Endodermal cell (in vitro differentiated cells): ENCODE measurements around the gene TMEM258. TPM values are rescaled to one million over a fixed set of nuclear protein-coding genes. Genes with fewer than 3 reads are reported as not detected.

Experiments used
- DNase-seq: peaks from one replicate; pipeline ENCODE4 v3.0.0-alpha.2; 2017
- H3K27ac ChIP-seq: 2 replicates; pipeline ENCODE4 v1.5.1; 2013; ENCODE audit warnings: mild to moderate bottlenecking, low read depth, low read length, moderate library complexity
- H3K27me3 ChIP-seq: 2 replicates; pipeline ENCODE4 v1.6.1; 2013; ENCODE audit warnings: mild to moderate bottlenecking, low read length, moderate library complexity; ENCODE audit not compliant: insufficient read depth, control insufficient read depth, poor library complexity, severe bottlenecking
- H3K36me3 ChIP-seq: 2 replicates; pipeline ENCODE4 v1.7.0; 2013; ENCODE audit warnings: mild to moderate bottlenecking, low read length, moderate library complexity; ENCODE audit not compliant: control insufficient read depth, insufficient read depth
- H3K4me1 ChIP-seq: one replicate; pipeline ENCODE4 v1.7.0; 2013; ENCODE audit warnings: low read length; ENCODE audit not compliant: control insufficient read depth, insufficient read depth
- H3K4me3 ChIP-seq: 2 replicates; pipeline ENCODE4 v1.5.1; 2013; ENCODE audit warnings: mild to moderate bottlenecking, low read length, moderate library complexity
- H3K9ac ChIP-seq: 2 replicates; pipeline ENCODE4 v1.6.1; 2013; ENCODE audit warnings: mild to moderate bottlenecking, low read length, moderate library complexity; ENCODE audit not compliant: poor library complexity, severe bottlenecking; ENCODE audit errors: extremely low read depth
- H3K9me3 ChIP-seq: 2 replicates; pipeline ENCODE4 v1.6.1; 2013; ENCODE audit warnings: mild to moderate bottlenecking, low read length, moderate library complexity; ENCODE audit not compliant: control insufficient read depth
- H3K27ac Mint-ChIP-seq: 2 replicates; pipeline ENCODE4 v1.8.0; 2020; ENCODE audit warnings: mixed read lengths
- H3K27me3 Mint-ChIP-seq: 2 replicates; pipeline ENCODE4 v1.8.0; 2021; ENCODE audit warnings: mild to moderate bottlenecking, mixed read lengths; ENCODE audit not compliant: insufficient read depth
- H3K36me3 Mint-ChIP-seq: 2 replicates; pipeline ENCODE4 v1.8.0; 2020; ENCODE audit warnings: low read depth, mixed read lengths
- H3K4me1 Mint-ChIP-seq: 2 replicates; pipeline ENCODE4 v1.8.0; 2020; ENCODE audit warnings: mixed read lengths
- H3K4me3 Mint-ChIP-seq: 2 replicates; pipeline ENCODE4 v1.8.0; 2020; ENCODE audit warnings: mild to moderate bottlenecking, moderate library complexity, mixed read lengths
- H3K9me3 Mint-ChIP-seq: 2 replicates; pipeline ENCODE4 v1.8.0; 2020; ENCODE audit warnings: mild to moderate bottlenecking, mixed read lengths
- WGBS, 2 experiments: methylation state at CpG; one replicate each; pipeline versions ENCODE4 v1.1.5 to v1.1.7; 2013; ENCODE audit warnings: missing lambda C conversion rate in 2 of 2, mixed read lengths in 1 of 2; ENCODE audit not compliant: insufficient coverage in 1 of 2, insufficient read length in 1 of 2; 5-methylcytosine and 5-hydroxymethylcytosine counted together
- total RNA-seq, 2 donors: library from RNA; stranded (reverse); fragmentation: NEBNext Ultra II Directional in 1 of 2; extraction: Animal tissue kit (Norgen Biotek cat#: 25700) in 1 of 2; gene quantifications; 2 replicates in 1 of 2; 3 replicates in 1 of 2; pipeline ENCODE4 v1.2.1, GENCODE V29; 2021
- TF ChIP-seq, protein P1 (sequence below): fragments of 200-600 bp; sonication (generic); conservative IDR thresholded peaks from 2 replicates; pipeline ENCODE4 v1.5.0; 2021; ENCODE audit warnings: antibody characterized with exemption, mild to moderate bottlenecking

The TMEM258 gene
- total RNA-seq, 2 donors from 2014 or later, result 174 to 180 TPM

DNA sequence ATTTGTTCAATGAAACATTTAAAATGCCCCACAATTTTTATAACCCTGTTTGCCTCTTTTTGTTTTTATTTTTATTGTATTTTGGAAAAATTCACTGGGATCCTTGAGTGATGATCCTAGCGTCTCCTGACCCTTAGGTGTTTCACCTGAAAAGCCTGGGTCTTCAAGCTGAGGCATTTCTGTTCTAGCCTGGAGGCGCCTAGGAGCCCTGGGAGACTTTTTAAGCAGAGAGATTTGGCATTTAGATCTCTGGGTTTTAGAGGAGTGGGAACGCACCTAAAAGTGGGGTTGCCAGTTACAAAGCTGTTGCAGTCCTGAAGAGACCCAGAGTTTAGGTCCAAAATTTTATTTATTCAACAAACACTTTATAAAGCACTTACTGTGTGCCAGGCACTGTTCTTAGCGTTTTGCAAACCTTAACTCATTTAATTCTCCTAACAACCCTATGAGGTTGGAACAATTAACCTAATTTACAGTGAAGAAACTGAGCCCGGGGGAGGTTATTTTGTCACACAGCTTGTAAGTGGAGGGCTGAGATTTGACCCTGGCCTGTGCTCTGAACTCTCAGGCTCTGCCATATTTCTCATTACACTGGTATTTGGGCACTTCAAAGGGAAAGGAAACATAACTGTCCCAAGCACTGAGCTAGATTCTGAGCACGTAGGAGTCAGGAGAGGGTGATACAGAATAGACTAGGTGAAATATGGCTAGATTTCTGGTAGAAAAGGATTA is 25.2 kb upstream of the TMEM258 start:
- Histone ChIP-seq H3K36me3 (peaks cover 13% of the 10 kb centered on the region), H3K4me1 (no peaks in the 10 kb centered on the region), H3K27me3 (no peaks in the 10 kb centered on the region), H3K27ac (peak overlapping the region; percentile 73), H3K4me3 (peak overlapping the region; percentile 92), H3K9me3 (no peaks in the 10 kb centered on the region), H3K9ac (peak overlapping the region; percentile 45)
- 57 to 70% methylated on average over 4 to 6 of the region's 6 CpGs for WGBS, 2 experiments
- H3K4me1 Mint-ChIP-seq, result peaks cover 11% of the 10 kb centered on the region
- DNase-seq, result no peak
- H3K9me3 Mint-ChIP-seq, result peaks cover 4% of the 10 kb centered on the region
- TF ChIP-seq, protein P1, sequence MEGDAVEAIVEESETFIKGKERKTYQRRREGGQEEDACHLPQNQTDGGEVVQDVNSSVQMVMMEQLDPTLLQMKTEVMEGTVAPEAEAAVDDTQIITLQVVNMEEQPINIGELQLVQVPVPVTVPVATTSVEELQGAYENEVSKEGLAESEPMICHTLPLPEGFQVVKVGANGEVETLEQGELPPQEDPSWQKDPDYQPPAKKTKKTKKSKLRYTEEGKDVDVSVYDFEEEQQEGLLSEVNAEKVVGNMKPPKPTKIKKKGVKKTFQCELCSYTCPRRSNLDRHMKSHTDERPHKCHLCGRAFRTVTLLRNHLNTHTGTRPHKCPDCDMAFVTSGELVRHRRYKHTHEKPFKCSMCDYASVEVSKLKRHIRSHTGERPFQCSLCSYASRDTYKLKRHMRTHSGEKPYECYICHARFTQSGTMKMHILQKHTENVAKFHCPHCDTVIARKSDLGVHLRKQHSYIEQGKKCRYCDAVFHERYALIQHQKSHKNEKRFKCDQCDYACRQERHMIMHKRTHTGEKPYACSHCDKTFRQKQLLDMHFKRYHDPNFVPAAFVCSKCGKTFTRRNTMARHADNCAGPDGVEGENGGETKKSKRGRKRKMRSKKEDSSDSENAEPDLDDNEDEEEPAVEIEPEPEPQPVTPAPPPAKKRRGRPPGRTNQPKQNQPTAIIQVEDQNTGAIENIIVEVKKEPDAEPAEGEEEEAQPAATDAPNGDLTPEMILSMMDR, result no peak
- peak overlapping the region; percentile 92 for H3K27ac Mint-ChIP-seq
- peak overlapping the region; percentile 95 for H3K4me3 Mint-ChIP-seq
- peaks cover 18% of the 10 kb centered on the region for H3K36me3 Mint-ChIP-seq
- no peaks in the 10 kb centered on the region for H3K27me3 Mint-ChIP-seq

DNA sequence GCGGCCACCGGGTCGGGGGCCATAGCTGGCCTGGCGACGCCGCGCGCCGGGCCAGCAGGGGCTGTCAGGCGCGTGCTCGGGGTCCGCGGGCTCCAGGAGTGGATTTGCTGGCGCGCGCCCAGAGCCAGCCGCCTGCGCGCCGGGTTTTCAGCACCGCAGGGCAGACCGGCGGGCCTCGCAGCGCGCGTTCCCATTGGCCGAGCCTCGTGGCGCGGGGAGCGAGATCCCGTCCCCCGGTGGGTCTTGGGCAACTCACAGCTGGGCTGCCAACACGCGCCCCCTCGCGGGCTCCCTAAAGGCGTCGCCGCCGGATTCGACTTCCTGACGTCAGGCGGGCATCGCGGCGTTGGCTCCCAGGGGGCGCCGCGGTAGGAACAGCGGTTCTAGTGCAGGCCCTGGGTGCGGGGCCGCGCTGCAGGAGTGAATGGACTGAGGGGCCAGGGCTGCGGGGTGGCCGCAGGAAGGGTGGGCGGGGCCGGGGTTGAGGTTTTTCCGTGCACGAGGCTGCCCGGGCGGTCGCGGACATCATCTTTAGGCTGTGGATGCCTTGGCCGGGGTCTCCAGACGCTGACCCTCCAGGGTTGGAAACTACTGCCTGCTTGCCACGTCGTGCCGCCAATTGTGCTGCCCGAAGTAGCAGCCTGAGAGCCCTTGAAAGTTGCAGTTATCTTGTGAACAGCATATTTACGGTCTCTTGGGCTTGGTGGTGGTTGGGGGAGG is 24.5 kb upstream of the TMEM258 start, which contains the start of gene FADS1:
Gene FADS1, minus strand, starts transcription at position 268 of the 720 bp plus-strand sequence. Its CDS starts 74 bp downstream, at position 194.
- Mint-ChIP-seq H3K4me1 (peaks cover 11% of the 10 kb centered on the region), H3K9me3 (peaks cover 4% of the 10 kb centered on the region), H3K27ac (peak within 1 kb of the TSS; percentile 100), H3K27me3 (no peaks in the 10 kb centered on the region), H3K36me3 (peaks cover 25% of the 10 kb centered on the region), H3K4me3 (peak within 1 kb of the TSS; percentile 95)
- no peaks in the 10 kb centered on the region for H3K27me3 ChIP-seq
- H3K36me3 ChIP-seq, result peaks cover 21% of the 10 kb centered on the region
- TF ChIP-seq, protein P1, result peak; percentile 76
- DNase-seq, result peak; percentile 98
- WGBS, 2 experiments, result 0 to 1% methylated on average over 14 to 73 of the region's 73 CpGs
- H3K27ac ChIP-seq, result peak within 1 kb of the TSS; percentile 97
- H3K4me3 ChIP-seq, result peak within 1 kb of the TSS; percentile 92
- H3K9ac ChIP-seq, result peak within 1 kb of the TSS; percentile 92
- no peaks in the 10 kb centered on the region for H3K4me1 ChIP-seq
- H3K9me3 ChIP-seq, result no peaks in the 10 kb centered on the region

DNA sequence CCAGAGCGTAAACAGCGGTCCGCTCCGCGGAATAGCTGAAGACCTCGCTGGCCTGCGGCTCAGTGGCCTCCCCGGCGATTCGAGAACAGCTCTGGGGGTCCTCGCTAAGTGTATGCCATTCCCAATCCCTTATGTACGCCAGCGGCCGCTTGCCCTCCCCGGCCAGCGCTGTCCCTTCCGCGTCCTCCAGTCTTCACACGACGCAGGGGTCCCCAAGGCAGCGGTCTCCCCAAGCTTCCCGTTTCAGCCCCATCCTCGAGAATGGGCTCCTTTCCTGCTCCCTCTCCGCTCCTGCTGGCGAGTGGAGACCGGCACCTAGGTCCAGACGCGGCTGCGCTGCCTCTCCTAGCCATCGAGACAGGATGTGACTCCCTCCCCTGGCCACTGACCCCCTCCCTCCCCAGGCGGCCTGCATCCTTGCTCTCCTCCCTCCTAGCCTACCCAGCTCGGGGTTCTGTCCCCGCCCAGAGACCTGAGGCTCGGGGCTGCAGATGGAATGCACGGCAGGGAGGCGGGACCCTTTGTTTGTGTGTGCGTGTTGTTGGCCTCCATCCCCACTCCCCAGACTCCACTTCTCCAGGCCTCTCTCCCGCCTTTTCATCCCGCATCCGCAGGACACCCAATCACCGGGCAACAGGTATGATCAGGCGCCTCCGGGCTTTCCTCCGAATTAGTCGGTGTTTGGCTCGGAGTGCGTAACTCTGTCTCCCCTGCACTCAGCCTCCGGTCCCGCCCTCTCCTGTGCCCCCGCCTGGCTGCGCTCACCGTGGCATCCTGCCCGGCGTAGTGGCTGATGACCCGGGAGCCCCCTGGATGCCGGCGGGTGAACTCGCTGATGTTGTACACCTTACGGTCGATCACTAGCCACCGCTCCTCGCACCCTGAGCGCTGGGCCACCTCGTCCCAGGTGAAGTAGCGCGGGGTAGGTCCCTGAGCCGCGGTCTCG is 23.7 kb upstream of the TMEM258 start:
- peak overlapping the region; percentile 92 for H3K9ac ChIP-seq
- peak overlapping the region; percentile 92 for H3K4me3 ChIP-seq
- peak overlapping the region; percentile 100 for H3K27ac Mint-ChIP-seq
- WGBS, 2 experiments, result 0 to 1% methylated on average over 43 to 67 of the region's 69 CpGs
- peaks cover 4% of the 10 kb centered on the region for H3K9me3 Mint-ChIP-seq
- no peaks in the 10 kb centered on the region for H3K9me3 ChIP-seq
- peaks cover 11% of the 10 kb centered on the region for H3K4me1 Mint-ChIP-seq
- peak overlapping the region; percentile 95 for H3K4me3 Mint-ChIP-seq
- H3K27ac ChIP-seq, result peak overlapping the region; percentile 97
- peaks cover 32% of the 10 kb centered on the region for H3K36me3 Mint-ChIP-seq
- H3K36me3 ChIP-seq, result peaks cover 26% of the 10 kb centered on the region
- H3K4me1 ChIP-seq, result no peaks in the 10 kb centered on the region
- peak; percentile 91 for DNase-seq
- no peaks in the 10 kb centered on the region for H3K27me3 Mint-ChIP-seq
- H3K27me3 ChIP-seq, result no peaks in the 10 kb centered on the region
- TF ChIP-seq, protein P1, result no peak
